Body of pancreas (tissue), 4 donors: ENCODE results near the gene IP6K3.

Source experiments
- POLR2A ChIP-seq, 3 donors: fragments of 450-650 bp; IDR thresholded peaks; one replicate each; pipeline ENCODE4 v1.6.1; 2016; ENCODE audit warnings: antibody characterized with exemption in 3 of 3, mild to moderate bottlenecking in 2 of 3
- TF ChIP-seq, protein P1 (sequence below), 7 experiments: fragments of 450-650 bp in 4 of 7; fragments of 200-600 bp in 3 of 7; sonication (generic) in 3 of 7; IDR thresholded peaks; one replicate each; pipeline ENCODE4 v1.5.1; 2016 to 2019; ENCODE audit warnings: antibody characterized with exemption in 7 of 7

DNA sequence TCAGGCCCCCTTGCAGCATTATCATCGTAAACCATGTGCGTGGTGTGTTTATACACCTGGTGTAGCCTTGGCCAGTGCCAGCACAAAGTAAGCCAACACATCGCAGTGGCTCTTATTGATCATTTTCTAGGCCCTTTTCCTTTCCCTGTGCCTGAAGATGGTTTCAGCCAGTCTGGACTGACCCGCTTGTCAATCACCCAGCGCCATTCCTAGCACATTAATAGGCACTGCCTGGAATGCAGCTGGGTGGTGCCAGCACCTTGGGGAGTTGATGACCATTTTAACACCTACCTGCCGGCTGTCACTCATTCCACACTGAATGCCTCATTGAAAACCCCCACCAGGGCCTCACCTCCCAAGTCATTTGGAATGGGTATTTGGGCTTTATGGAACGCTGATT, 30.3 kb downstream of the IP6K3 start:
- TF ChIP-seq POLR2A (IDR thresholded peaks at IDR 0.05): no peak
- TF ChIP-seq, protein P1, sequence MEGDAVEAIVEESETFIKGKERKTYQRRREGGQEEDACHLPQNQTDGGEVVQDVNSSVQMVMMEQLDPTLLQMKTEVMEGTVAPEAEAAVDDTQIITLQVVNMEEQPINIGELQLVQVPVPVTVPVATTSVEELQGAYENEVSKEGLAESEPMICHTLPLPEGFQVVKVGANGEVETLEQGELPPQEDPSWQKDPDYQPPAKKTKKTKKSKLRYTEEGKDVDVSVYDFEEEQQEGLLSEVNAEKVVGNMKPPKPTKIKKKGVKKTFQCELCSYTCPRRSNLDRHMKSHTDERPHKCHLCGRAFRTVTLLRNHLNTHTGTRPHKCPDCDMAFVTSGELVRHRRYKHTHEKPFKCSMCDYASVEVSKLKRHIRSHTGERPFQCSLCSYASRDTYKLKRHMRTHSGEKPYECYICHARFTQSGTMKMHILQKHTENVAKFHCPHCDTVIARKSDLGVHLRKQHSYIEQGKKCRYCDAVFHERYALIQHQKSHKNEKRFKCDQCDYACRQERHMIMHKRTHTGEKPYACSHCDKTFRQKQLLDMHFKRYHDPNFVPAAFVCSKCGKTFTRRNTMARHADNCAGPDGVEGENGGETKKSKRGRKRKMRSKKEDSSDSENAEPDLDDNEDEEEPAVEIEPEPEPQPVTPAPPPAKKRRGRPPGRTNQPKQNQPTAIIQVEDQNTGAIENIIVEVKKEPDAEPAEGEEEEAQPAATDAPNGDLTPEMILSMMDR (IDR thresholded peaks at IDR 0.05): peak in 1 of 7 experiments; percentile 15
